Measurements from ENCODE around the gene KLHL25.

DNA sequence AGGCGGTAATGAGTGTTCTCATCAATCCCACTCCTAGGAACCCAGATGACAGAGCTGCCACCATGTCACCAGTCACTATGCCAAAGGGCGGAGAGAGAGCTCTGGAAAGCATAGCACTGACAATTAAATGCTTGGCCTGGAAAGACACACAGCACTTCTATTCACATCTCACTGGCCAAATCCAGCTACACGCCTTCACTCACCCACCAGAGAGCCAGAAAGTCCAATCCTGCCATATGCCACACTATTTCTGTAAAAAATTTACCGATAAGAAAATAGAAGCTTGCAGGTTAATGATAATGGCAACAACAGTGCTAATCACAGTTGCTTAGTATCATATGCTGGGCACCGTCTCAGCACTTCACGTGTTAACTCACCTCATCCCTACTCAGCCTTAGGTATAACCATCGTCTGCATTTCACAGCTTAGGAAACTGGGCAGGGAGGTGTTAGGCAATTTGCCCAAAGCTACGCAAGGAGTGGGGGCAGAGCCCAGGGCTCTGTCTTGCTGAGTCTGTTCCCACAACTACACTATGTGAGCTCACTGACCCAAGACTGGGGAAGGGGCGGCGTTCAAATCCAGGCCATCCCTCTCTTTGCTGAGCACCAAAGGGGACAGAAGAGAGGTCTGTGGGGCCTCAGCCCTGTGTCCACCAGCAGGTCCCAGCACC lies 16.5 kb downstream of the KLHL25 start:
- TF ChIP-seq, protein P1, sequence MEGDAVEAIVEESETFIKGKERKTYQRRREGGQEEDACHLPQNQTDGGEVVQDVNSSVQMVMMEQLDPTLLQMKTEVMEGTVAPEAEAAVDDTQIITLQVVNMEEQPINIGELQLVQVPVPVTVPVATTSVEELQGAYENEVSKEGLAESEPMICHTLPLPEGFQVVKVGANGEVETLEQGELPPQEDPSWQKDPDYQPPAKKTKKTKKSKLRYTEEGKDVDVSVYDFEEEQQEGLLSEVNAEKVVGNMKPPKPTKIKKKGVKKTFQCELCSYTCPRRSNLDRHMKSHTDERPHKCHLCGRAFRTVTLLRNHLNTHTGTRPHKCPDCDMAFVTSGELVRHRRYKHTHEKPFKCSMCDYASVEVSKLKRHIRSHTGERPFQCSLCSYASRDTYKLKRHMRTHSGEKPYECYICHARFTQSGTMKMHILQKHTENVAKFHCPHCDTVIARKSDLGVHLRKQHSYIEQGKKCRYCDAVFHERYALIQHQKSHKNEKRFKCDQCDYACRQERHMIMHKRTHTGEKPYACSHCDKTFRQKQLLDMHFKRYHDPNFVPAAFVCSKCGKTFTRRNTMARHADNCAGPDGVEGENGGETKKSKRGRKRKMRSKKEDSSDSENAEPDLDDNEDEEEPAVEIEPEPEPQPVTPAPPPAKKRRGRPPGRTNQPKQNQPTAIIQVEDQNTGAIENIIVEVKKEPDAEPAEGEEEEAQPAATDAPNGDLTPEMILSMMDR (IDR thresholded peaks at IDR 0.05; ENCODE audit: poor library complexity, severe bottlenecking), result no peak
- TF ChIP-seq, protein P2, sequence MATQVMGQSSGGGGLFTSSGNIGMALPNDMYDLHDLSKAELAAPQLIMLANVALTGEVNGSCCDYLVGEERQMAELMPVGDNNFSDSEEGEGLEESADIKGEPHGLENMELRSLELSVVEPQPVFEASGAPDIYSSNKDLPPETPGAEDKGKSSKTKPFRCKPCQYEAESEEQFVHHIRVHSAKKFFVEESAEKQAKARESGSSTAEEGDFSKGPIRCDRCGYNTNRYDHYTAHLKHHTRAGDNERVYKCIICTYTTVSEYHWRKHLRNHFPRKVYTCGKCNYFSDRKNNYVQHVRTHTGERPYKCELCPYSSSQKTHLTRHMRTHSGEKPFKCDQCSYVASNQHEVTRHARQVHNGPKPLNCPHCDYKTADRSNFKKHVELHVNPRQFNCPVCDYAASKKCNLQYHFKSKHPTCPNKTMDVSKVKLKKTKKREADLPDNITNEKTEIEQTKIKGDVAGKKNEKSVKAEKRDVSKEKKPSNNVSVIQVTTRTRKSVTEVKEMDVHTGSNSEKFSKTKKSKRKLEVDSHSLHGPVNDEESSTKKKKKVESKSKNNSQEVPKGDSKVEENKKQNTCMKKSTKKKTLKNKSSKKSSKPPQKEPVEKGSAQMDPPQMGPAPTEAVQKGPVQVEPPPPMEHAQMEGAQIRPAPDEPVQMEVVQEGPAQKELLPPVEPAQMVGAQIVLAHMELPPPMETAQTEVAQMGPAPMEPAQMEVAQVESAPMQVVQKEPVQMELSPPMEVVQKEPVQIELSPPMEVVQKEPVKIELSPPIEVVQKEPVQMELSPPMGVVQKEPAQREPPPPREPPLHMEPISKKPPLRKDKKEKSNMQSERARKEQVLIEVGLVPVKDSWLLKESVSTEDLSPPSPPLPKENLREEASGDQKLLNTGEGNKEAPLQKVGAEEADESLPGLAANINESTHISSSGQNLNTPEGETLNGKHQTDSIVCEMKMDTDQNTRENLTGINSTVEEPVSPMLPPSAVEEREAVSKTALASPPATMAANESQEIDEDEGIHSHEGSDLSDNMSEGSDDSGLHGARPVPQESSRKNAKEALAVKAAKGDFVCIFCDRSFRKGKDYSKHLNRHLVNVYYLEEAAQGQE (IDR thresholded peaks at IDR 0.05; ENCODE audit: borderline replicate concordance), result no peak
- TF ChIP-seq TAF1 (IDR thresholded peaks at IDR 0.05; ENCODE audit: low read depth), result no peak
- TF ChIP-seq MXI1 (conservative IDR thresholded peaks at IDR 0.05; ENCODE audit: poor library complexity, severe bottlenecking), result no peak
- TF ChIP-seq POLR2AphosphoS5 (IDR thresholded peaks at IDR 0.05), result no peak
- TF ChIP-seq RAD21 (conservative IDR thresholded peaks at IDR 0.05), result no peak
- no peak for TF ChIP-seq EP300 (conservative IDR thresholded peaks at IDR 0.05; ENCODE audit: poor library complexity, severe bottlenecking)
- TF ChIP-seq EZH2 (IDR thresholded peaks at IDR 0.05; ENCODE audit: borderline replicate concordance, insufficient read depth, low read length, poor library complexity, severe bottlenecking), result no peak
- TF ChIP-seq SMC3 (conservative IDR thresholded peaks at IDR 0.05; ENCODE audit: poor library complexity), result no peak

Data from neural cell (in vitro differentiated cells).